HCT116 (cell line): ENCODE results near the gene EBI3.
"Not testable (repeated sequence)": the region's sequence is repeated elsewhere in the genome, so short reads cannot be mapped to it uniquely, and the experiment has no call there.

ENCODE experiments used
- POLR2A ChIP-seq: IDR thresholded peaks from 2 replicates; pipeline ENCODE4 v1.7.0; 2011; ENCODE audit warnings: borderline replicate concordance; ENCODE audit not compliant: insufficient read depth, insufficient read length; ENCODE audit errors: extremely low read depth
- POLR2AphosphoS5 ChIP-seq: IDR thresholded peaks from 2 replicates; pipeline ENCODE4 v1.6.1; 2011; ENCODE audit warnings: mild to moderate bottlenecking, low read depth, low read length, moderate library complexity
- RAD21 ChIP-seq: IDR thresholded peaks from 2 replicates; pipeline ENCODE4 v1.6.1; 2012; ENCODE audit warnings: low read depth, mild to moderate bottlenecking
- REST ChIP-seq: IDR thresholded peaks from 2 replicates; pipeline ENCODE4 v1.6.1; 2012; ENCODE audit warnings: low read depth
- TF ChIP-seq, protein P1 (sequence below), 3 experiments: fragments of 200-600 bp in 1 of 3; sonication (generic) in 1 of 3; IDR thresholded peaks in 2 of 3; conservative IDR thresholded peaks in 1 of 3; 2 replicates each; pipeline ENCODE4 v1.5.1; 2012 to 2017; ENCODE audit warnings: low read depth in 2 of 3, low read length in 2 of 3, antibody characterized with exemption in 1 of 3, borderline replicate concordance in 1 of 3, control low read depth in 1 of 3, mild to moderate bottlenecking in 1 of 3, mixed read lengths in 1 of 3, mixed run types in 1 of 3, moderate library complexity in 1 of 3; ENCODE audit not compliant: insufficient read depth in 1 of 3

GRCh38 chr19:4286141-4286540 is 56.8 kb downstream of the EBI3 start:
- TF ChIP-seq, protein P1, sequence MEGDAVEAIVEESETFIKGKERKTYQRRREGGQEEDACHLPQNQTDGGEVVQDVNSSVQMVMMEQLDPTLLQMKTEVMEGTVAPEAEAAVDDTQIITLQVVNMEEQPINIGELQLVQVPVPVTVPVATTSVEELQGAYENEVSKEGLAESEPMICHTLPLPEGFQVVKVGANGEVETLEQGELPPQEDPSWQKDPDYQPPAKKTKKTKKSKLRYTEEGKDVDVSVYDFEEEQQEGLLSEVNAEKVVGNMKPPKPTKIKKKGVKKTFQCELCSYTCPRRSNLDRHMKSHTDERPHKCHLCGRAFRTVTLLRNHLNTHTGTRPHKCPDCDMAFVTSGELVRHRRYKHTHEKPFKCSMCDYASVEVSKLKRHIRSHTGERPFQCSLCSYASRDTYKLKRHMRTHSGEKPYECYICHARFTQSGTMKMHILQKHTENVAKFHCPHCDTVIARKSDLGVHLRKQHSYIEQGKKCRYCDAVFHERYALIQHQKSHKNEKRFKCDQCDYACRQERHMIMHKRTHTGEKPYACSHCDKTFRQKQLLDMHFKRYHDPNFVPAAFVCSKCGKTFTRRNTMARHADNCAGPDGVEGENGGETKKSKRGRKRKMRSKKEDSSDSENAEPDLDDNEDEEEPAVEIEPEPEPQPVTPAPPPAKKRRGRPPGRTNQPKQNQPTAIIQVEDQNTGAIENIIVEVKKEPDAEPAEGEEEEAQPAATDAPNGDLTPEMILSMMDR (IDR thresholded peaks at IDR 0.05 in 2 of 3, conservative IDR thresholded peaks at IDR 0.05 in 1 of 3; ENCODE audit: borderline replicate concordance in 1 of 3, insufficient read depth in 1 of 3, low read depth in 2 of 3, low read length in 2 of 3) = not testable (repeated sequence)
- not testable (repeated sequence) for TF ChIP-seq POLR2A, REST, POLR2AphosphoS5, RAD21
